Measurements from ENCODE around the gene LINC01488.

DNA sequence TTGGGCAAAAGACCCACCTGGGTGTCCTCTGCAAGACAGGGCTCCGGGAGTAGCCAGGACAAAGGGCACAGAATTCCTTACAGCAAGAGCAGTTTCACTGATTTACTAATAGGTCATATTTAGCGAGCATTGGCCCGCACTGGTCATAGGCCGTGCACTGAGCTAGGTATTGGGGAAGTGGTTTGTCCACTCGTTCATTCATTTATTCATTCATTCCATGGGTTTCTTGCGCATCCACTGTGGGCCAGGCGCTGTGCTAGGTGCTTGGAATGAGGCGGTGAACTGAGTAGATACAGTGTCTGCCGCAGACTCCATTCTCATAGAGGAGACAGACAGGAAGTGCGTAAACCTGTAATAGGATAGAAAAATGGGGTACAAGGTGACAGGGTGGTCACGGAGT, 13.2 kb upstream of the LINC01488 start:
- TF ChIP-seq POLR2A (IDR thresholded peaks at IDR 0.05; ENCODE audit: low read length) (no peak), GATA1 (IDR thresholded peaks at IDR 0.05; ENCODE audit: low read depth, low read length) (no peak)

Data from erythroblast (primary cell).